Liver (tissue), 9 donors: Measurements from ENCODE around the gene GBX2. TPM values are rescaled to one million over a fixed set of nuclear protein-coding genes. Genes with fewer than 3 reads are reported as not detected.

Source experiments
- DNase-seq: peaks from one replicate; pipeline ENCODE4 v3.0.0-alpha.2; 2017; ENCODE audit warnings: low spot score
- H3K27ac ChIP-seq, 2 donors: one replicate each; pipeline ENCODE4 v1.7.0; 2013; ENCODE audit warnings: inconsistent platforms in 2 of 2, low read length in 2 of 2, control low read depth in 1 of 2, low read depth in 1 of 2, mild to moderate bottlenecking in 1 of 2
- H3K27me3 ChIP-seq, 4 donors: one replicate each; pipeline versions ENCODE4 v1.6.1 to v1.7.0; 2013; ENCODE audit warnings: low read length in 3 of 4, inconsistent platforms in 1 of 4, mild to moderate bottlenecking in 1 of 4, moderate library complexity in 1 of 4; ENCODE audit not compliant: control insufficient read depth in 4 of 4, insufficient read depth in 4 of 4
- H3K36me3 ChIP-seq, 4 donors: one replicate each; pipeline versions ENCODE4 v1.6.1 to v1.7.0; 2013; ENCODE audit warnings: low read length in 3 of 4, mild to moderate bottlenecking in 3 of 4, low read depth in 1 of 4, moderate library complexity in 1 of 4; ENCODE audit not compliant: control insufficient read depth in 4 of 4, insufficient read depth in 3 of 4
- H3K4me1 ChIP-seq, 4 donors: one replicate each; pipeline versions ENCODE4 v1.6.1 to v1.7.0; 2013; ENCODE audit warnings: low read length in 3 of 4, mild to moderate bottlenecking in 3 of 4, moderate library complexity in 1 of 4; ENCODE audit not compliant: control insufficient read depth in 4 of 4, insufficient read depth in 4 of 4
- H3K4me3 ChIP-seq, 3 donors: one replicate each; pipeline versions ENCODE4 v1.6.1 to v1.7.0; 2013; ENCODE audit warnings: low read length in 3 of 3, control low read depth in 1 of 3, low read depth in 1 of 3, mild to moderate bottlenecking in 1 of 3
- H3K9ac ChIP-seq, 2 donors: one replicate each; pipeline ENCODE4 v1.7.0; 2013; ENCODE audit warnings: low read length in 2 of 2, mild to moderate bottlenecking in 2 of 2, moderate library complexity in 2 of 2, control low read depth in 1 of 2, low read depth in 1 of 2
- H3K9me3 ChIP-seq, 4 donors: one replicate each; pipeline versions ENCODE4 v1.6.1 to v1.7.0; 2013; ENCODE audit warnings: low read length in 3 of 4; ENCODE audit not compliant: control insufficient read depth in 4 of 4
- EGR1 ChIP-seq, 2 donors: IDR thresholded peaks; 2 replicates each; pipeline ENCODE4 v1.6.1; 2016 to 2018; ENCODE audit warnings: antibody characterized with exemption in 2 of 2, low read depth in 2 of 2
- FOXA1 ChIP-seq: IDR thresholded peaks from 2 replicates; pipeline ENCODE4 v1.6.1; 2016; ENCODE audit warnings: antibody characterized with exemption
- FOXA2 ChIP-seq: IDR thresholded peaks from 2 replicates; pipeline ENCODE4 v1.6.1; 2016; ENCODE audit warnings: antibody characterized with exemption
- GABPA ChIP-seq, 2 donors: IDR thresholded peaks in 1 of 2; conservative IDR thresholded peaks in 1 of 2; 2 replicates each; pipeline ENCODE4 v1.6.1; 2016; ENCODE audit warnings: antibody characterized with exemption in 2 of 2, mild to moderate bottlenecking in 1 of 2, moderate library complexity in 1 of 2
- HNF4A ChIP-seq, 2 donors: conservative IDR thresholded peaks; 2 replicates each; pipeline ENCODE4 v1.6.1; 2016; ENCODE audit warnings: antibody characterized with exemption in 2 of 2, mild to moderate bottlenecking in 2 of 2
- HNF4G ChIP-seq: IDR thresholded peaks from 2 replicates; pipeline ENCODE4 v1.6.1; 2016; ENCODE audit warnings: antibody characterized with exemption
- JUND ChIP-seq, 2 donors: IDR thresholded peaks; 2 replicates each; pipeline ENCODE4 v1.6.1; 2016; ENCODE audit warnings: antibody characterized with exemption in 2 of 2
- NR2F2 ChIP-seq: IDR thresholded peaks from 2 replicates; pipeline ENCODE4 v1.6.1; 2016; ENCODE audit warnings: antibody characterized with exemption
- RAD21 ChIP-seq, 2 donors: IDR thresholded peaks; 2 replicates each; pipeline ENCODE4 v1.6.1; 2016; ENCODE audit warnings: antibody characterized with exemption in 2 of 2, mild to moderate bottlenecking in 2 of 2
- SP1 ChIP-seq: IDR thresholded peaks from 2 replicates; pipeline ENCODE4 v1.6.1; 2018; ENCODE audit warnings: antibody characterized with exemption, mild to moderate bottlenecking
- TAF1 ChIP-seq: conservative IDR thresholded peaks from 2 replicates; pipeline ENCODE4 v1.6.1; 2016; ENCODE audit warnings: antibody characterized with exemption, mild to moderate bottlenecking
- WGBS: extraction: QIAGEN DNeasy Blood & Tissue Kit; methylation state at CpG from one replicate; pipeline ENCODE4 v1.1.7; 2013; 5-methylcytosine and 5-hydroxymethylcytosine counted together
- polyA plus RNA-seq, 2 donors: library from polyadenylated mRNA; stranded (reverse) in 1 of 2; unstranded in 1 of 2; fragments of 200-250 nt in 1 of 2; fragments of >200 nt in 1 of 2; fragmentation: Nextera tagmentation in 1 of 2; extraction: Ambion mirVana in 1 of 2; gene quantifications; one replicate each; pipeline versions ENCODE4 v1.2.1 to v1.2.3, GENCODE V29; 2013 to 2015
- total RNA-seq, 2 donors: library from RNA; depleted of rRNA; stranded (reverse); fragments of >200 nt; gene quantifications; one replicate each; pipeline ENCODE4 v1.2.3, GENCODE V29; 2014
- TF ChIP-seq, protein P1 (sequence below): IDR thresholded peaks from 2 replicates; pipeline ENCODE4 v1.6.1; 2016; ENCODE audit warnings: antibody characterized with exemption
- TF ChIP-seq, protein P2 (sequence below): IDR thresholded peaks from 2 replicates; pipeline ENCODE4 v1.6.1; 2016; ENCODE audit warnings: antibody characterized with exemption
- TF ChIP-seq, protein P3 (sequence below): fragments of 150-350 bp; IDR thresholded peaks from 2 replicates; pipeline ENCODE4 v1.5.1; 2017; ENCODE audit warnings: improper control_type of control experiment, low read depth, low read length; ENCODE audit not compliant: missing input control
- TF ChIP-seq, protein P4 (sequence below): IDR thresholded peaks from 2 replicates; pipeline ENCODE4 v1.6.1; 2016; ENCODE audit warnings: antibody characterized with exemption
- donor health status: healthy.
- donor health status: healthy.
- donor health status: healthy.
- donor health status: healthy.
- donor health status: healthy.

The GBX2 gene
- total and polyA plus RNA-seq, 4 donors: not detected

DNA sequence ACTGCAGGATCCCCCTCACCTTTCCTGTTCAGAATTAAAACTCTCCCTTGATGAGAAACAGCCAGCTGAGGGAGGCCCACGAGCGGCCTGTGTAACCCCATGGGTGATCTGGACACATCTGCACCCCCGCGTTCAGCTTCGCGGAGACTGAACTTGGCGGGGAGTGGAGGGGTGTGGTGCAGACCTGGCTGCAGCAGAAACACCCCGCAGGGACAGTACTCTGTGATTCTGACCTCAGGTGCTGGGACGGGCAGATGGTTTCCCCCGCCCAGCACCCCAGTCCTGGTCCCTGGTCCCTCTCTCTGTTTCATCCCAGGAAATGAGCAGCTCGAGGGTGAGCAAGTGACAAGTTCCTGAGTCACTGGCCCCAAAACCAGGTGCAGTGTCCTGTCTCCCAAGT is 41.2 kb downstream of the GBX2 start (continued):
- no peak for TF ChIP-seq RAD21 (IDR thresholded peaks at IDR 0.05)

DNA sequence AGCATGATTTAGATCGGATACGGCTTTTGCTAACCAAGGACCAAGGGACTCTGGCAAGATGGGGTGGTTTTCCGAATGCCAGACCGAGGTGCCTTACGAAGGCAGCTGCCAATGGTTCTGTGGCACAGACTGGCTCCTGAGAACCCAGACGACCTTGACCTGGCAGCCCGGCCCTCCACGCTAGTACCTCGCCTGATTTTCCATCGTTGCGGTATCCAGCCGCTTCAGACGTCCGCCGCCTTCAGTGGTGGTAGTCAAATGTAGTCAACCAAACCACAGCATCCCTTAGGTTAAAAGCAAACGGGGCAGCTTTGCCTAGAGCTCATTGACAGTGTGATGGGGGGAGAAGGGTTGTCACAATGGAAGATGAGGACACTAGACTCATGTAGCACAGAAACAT is 42.6 kb downstream of the GBX2 start:
- Histone ChIP-seq H3K27me3 (no peaks in the 10 kb centered on the region), H3K36me3 (peaks cover 0 to 6% (median 3%) of the 10 kb centered on the region in 4 donors), H3K27ac (no peak overlapping the region), H3K4me3 (no peak overlapping the region), H3K4me1 (no peaks in the 10 kb centered on the region), H3K9me3 (no peaks in the 10 kb centered on the region), H3K9ac (no peak overlapping the region)
- 96% methylated on average over 16 of the region's 16 CpGs for WGBS
- TF ChIP-seq FOXA2 (no peak), NR2F2 (no peak), EGR1 (IDR thresholded peaks at IDR 0.05; ENCODE audit: low read depth in 2 of 2) (no peak), HNF4A (conservative IDR thresholded peaks at IDR 0.05) (no peak), GABPA (IDR thresholded peaks at IDR 0.05 in 1 of 2, conservative IDR thresholded peaks at IDR 0.05 in 1 of 2) (no peak), RAD21 (IDR thresholded peaks at IDR 0.05) (no peak), HNF4G (no peak), JUND (IDR thresholded peaks at IDR 0.05) (no peak)
- TF ChIP-seq, protein P1, sequence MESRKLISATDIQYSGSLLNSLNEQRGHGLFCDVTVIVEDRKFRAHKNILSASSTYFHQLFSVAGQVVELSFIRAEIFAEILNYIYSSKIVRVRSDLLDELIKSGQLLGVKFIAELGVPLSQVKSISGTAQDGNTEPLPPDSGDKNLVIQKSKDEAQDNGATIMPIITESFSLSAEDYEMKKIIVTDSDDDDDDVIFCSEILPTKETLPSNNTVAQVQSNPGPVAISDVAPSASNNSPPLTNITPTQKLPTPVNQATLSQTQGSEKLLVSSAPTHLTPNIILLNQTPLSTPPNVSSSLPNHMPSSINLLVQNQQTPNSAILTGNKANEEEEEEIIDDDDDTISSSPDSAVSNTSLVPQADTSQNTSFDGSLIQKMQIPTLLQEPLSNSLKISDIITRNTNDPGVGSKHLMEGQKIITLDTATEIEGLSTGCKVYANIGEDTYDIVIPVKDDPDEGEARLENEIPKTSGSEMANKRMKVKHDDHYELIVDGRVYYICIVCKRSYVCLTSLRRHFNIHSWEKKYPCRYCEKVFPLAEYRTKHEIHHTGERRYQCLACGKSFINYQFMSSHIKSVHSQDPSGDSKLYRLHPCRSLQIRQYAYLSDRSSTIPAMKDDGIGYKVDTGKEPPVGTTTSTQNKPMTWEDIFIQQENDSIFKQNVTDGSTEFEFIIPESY: no peak
- TF ChIP-seq, protein P2, sequence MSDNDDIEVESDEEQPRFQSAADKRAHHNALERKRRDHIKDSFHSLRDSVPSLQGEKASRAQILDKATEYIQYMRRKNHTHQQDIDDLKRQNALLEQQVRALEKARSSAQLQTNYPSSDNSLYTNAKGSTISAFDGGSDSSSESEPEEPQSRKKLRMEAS: no peak
- TF ChIP-seq, protein P3, sequence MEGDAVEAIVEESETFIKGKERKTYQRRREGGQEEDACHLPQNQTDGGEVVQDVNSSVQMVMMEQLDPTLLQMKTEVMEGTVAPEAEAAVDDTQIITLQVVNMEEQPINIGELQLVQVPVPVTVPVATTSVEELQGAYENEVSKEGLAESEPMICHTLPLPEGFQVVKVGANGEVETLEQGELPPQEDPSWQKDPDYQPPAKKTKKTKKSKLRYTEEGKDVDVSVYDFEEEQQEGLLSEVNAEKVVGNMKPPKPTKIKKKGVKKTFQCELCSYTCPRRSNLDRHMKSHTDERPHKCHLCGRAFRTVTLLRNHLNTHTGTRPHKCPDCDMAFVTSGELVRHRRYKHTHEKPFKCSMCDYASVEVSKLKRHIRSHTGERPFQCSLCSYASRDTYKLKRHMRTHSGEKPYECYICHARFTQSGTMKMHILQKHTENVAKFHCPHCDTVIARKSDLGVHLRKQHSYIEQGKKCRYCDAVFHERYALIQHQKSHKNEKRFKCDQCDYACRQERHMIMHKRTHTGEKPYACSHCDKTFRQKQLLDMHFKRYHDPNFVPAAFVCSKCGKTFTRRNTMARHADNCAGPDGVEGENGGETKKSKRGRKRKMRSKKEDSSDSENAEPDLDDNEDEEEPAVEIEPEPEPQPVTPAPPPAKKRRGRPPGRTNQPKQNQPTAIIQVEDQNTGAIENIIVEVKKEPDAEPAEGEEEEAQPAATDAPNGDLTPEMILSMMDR: no peak
- no peak for DNase-seq

DNA sequence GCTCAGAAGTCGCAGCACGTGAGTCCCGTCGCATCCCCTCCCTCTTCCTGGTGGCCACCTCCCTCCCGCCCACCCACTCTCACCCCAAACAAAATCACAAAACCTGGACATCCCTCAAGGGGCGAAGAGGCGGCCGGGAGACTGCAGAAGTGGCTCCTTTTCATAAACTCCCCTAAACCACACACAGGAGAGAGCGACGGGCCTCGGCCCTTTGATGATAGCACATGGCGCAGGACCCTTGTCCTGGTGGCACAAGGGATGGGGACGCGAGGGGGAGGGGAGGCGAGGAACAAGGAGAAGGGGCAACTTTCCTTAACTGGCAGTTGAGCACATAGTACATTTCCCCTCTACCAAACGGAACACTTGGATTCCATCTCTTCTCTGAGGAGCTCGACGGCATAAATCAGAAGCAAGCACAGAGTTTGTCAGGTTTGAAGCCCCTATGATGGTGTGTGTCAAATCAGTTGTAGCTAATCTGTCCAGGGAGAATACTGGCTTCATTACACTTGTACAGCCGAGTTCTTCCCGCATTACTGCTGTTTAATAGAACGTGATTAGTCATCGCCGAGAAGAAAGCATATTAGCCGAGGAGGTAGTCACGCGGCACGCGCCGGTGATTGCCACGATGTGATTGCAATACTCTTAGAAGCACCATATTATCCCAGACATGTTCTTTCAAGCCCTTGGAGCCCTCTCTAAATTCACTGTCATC is 43.8 kb downstream of the GBX2 start:
- TF ChIP-seq HNF4A (conservative IDR thresholded peaks at IDR 0.05) (no peak), JUND (IDR thresholded peaks at IDR 0.05) (no peak), EGR1 (IDR thresholded peaks at IDR 0.05; ENCODE audit: low read depth in 2 of 2) (no peak), RAD21 (IDR thresholded peaks at IDR 0.05) (no peak), FOXA1 (no peak), NR2F2 (no peak), FOXA2 (no peak), GABPA (IDR thresholded peaks at IDR 0.05 in 1 of 2, conservative IDR thresholded peaks at IDR 0.05 in 1 of 2) (no peak), SP1 (no peak), TAF1 (no peak)
- TF ChIP-seq, protein P1: no peak
- TF ChIP-seq, protein P4, sequence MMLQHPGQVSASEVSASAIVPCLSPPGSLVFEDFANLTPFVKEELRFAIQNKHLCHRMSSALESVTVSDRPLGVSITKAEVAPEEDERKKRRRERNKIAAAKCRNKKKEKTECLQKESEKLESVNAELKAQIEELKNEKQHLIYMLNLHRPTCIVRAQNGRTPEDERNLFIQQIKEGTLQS: no peak
- TF ChIP-seq, protein P3: no peak
- TF ChIP-seq, protein P2: no peak
- DNase-seq: no peak
- Histone ChIP-seq H3K27me3 (no peaks in the 10 kb centered on the region), H3K4me1 (no peaks in the 10 kb centered on the region), H3K4me3 (no peak overlapping the region), H3K9ac (no peak overlapping the region), H3K9me3 (no peaks in the 10 kb centered on the region), H3K36me3 (peaks cover 0 to 9% (median 4%) of the 10 kb centered on the region in 4 donors), H3K27ac (no peak overlapping the region)
- WGBS: 94% methylated on average over 30 of the region's 30 CpGs
